ENCODE measurements around the gene SCAMP4. TPM values are rescaled to one million over a fixed set of nuclear protein-coding genes. Genes with fewer than 3 reads are reported as not detected.

Gene SCAMP4
- total and polyA plus RNA-seq, 2 of the 13 experiments (the other 11 are each of a cell fraction or from before 2014, with no cell fraction given): 10.7 to 13.7 TPM

DNA sequence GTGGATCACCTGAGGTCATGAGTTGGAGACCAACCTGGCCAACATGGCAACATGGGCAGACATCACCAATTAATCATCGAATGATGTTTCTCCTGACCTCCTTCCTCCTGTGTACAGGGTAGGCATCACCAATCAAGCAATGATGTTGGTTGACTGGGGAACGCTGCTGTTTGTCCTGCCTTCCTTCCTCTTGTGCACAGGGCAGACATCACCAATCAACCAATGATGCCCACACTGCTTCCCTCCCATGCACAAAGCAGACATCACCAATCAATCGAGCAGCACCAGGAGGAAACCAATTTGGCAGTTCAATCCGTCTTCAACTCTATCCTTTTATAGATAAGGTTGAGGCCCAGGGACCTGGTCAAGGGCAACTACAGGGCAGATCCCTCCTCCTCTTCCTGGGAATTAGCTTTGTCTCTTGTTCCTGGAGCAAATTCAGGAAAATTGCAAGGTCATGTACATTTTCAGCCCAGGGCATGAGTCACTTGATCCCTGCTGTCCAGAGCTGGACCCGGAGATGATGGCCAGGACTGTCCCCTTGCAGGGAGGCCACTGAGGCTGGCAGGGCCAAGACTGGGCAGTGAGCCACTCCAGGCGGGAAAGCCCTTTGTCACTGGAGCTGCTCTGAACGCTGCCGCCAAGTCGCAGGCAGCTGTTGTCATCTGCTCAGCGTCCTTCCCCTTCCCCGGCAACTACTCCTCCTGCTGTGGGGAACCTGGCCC, 30.4 kb downstream of the SCAMP4 start (continued):
- TF ChIP-seq, protein P1, sequence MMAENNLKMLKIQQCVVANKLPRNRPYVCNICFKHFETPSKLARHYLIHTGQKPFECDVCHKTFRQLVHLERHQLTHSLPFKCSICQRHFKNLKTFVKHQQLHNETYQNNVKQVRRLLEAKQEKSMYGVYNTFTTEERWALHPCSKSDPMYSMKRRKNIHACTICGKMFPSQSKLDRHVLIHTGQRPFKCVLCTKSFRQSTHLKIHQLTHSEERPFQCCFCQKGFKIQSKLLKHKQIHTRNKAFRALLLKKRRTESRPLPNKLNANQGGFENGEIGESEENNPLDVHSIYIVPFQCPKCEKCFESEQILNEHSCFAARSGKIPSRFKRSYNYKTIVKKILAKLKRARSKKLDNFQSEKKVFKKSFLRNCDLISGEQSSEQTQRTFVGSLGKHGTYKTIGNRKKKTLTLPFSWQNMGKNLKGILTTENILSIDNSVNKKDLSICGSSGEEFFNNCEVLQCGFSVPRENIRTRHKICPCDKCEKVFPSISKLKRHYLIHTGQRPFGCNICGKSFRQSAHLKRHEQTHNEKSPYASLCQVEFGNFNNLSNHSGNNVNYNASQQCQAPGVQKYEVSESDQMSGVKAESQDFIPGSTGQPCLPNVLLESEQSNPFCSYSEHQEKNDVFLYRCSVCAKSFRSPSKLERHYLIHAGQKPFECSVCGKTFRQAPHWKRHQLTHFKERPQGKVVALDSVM (CRISPR knock-in tag; IDR thresholded peaks at IDR 0.05): no peak
- TF ChIP-seq CAMTA2 (CRISPR knock-in tag; IDR thresholded peaks at IDR 0.05; ENCODE audit: borderline replicate concordance): no peak
- no peak for TF ChIP-seq DNMT3B (CRISPR knock-in tag; conservative IDR thresholded peaks at IDR 0.05)
- TF ChIP-seq ZNF724P (CRISPR knock-in tag; IDR thresholded peaks at IDR 0.05; ENCODE audit: borderline replicate concordance): no peak
- no peak for TF ChIP-seq ZNF292 (CRISPR knock-in tag; IDR thresholded peaks at IDR 0.05; ENCODE audit: borderline replicate concordance, low read depth)
- 0 out of 2 replicates have a peak, but pooled peaks have one; percentile 29 for TF ChIP-seq MAFG (CRISPR knock-in tag; IDR thresholded peaks at IDR 0.05)
- TF ChIP-seq ZKSCAN5 (CRISPR knock-in tag; IDR thresholded peaks at IDR 0.05): no peak
- TF ChIP-seq EZH2 (conservative IDR thresholded peaks at IDR 0.05; ENCODE audit: low read depth, low read length): no peak
- peak; percentile 35; the same call in 1 of the 2 replicates for TF ChIP-seq ELF3 (CRISPR knock-in tag; IDR thresholded peaks at IDR 0.05)
- TF ChIP-seq ZNF264 (CRISPR knock-in tag; IDR thresholded peaks at IDR 0.05): no peak
- TF ChIP-seq NFYB (CRISPR knock-in tag; IDR thresholded peaks at IDR 0.05): 0 out of 2 replicates have a peak, but pooled peaks have one; percentile 19
- TF ChIP-seq ZBTB8A (CRISPR knock-in tag; IDR thresholded peaks at IDR 0.05; ENCODE audit: borderline replicate concordance, low read depth): no peak
- TF ChIP-seq ZNF552 (CRISPR knock-in tag; IDR thresholded peaks at IDR 0.05; ENCODE audit: borderline replicate concordance): no peak
- no peak for TF ChIP-seq ZNF18 (CRISPR knock-in tag; IDR thresholded peaks at IDR 0.05; ENCODE audit: insufficient replicate concordance)
- no peak for TF ChIP-seq CCAR2 (optimal IDR thresholded peaks at IDR 0.05; ENCODE audit: low read depth, low read length)
- no peak for TF ChIP-seq ZNF512 (CRISPR knock-in tag; IDR thresholded peaks at IDR 0.05)
- TF ChIP-seq ZEB1 (IDR thresholded peaks at IDR 0.05; ENCODE audit: insufficient replicate concordance, low read depth): no peak
- TF ChIP-seq RBM22 (optimal IDR thresholded peaks at IDR 0.05; ENCODE audit: low read length): no peak
- no peak for TF ChIP-seq ZNF713 (CRISPR knock-in tag; IDR thresholded peaks at IDR 0.05)
- no peak for TF ChIP-seq CHD2 (IDR thresholded peaks at IDR 0.05; ENCODE audit: low read depth, low read length)
- TF ChIP-seq ZBTB1 (CRISPR knock-in tag; IDR thresholded peaks at IDR 0.05; ENCODE audit: borderline replicate concordance): no peak
- TF ChIP-seq PAWR (CRISPR knock-in tag; IDR thresholded peaks at IDR 0.05; ENCODE audit: borderline replicate concordance): no peak
- TF ChIP-seq CREM (IDR thresholded peaks at IDR 0.05): 0 out of 2 replicates have a peak, but pooled peaks have one; percentile 12
- TF ChIP-seq CREM (CRISPR knock-in tag; IDR thresholded peaks at IDR 0.05): no peak
- no peak for TF ChIP-seq ESRRA (CRISPR knock-in tag; IDR thresholded peaks at IDR 0.05; ENCODE audit: low read depth)
- no peak for TF ChIP-seq ZNF367 (CRISPR knock-in tag; IDR thresholded peaks at IDR 0.05; ENCODE audit: borderline replicate concordance)

Data from HepG2 (cell line).